PFSK-1 (cell line): Measurements from ENCODE around the gene BCL2L15.

Source experiments
- FOXP2 ChIP-seq: optimal IDR thresholded peaks from 2 replicates; pipeline ENCODE3; 2011; ENCODE audit warnings: borderline replicate concordance, control low read depth, inconsistent platforms; ENCODE audit not compliant: insufficient read depth; ENCODE audit errors: extremely low read length, extremely low read depth
- POLR2AphosphoS5 ChIP-seq: IDR thresholded peaks from 2 replicates; pipeline ENCODE4 v1.6.1; 2012; ENCODE audit warnings: low read depth, mild to moderate bottlenecking, control low read depth, low read length, moderate library complexity
- SIN3A ChIP-seq: IDR thresholded peaks from 2 replicates; pipeline ENCODE4 v1.6.1; 2012; ENCODE audit warnings: mild to moderate bottlenecking, low read length, moderate library complexity, borderline replicate concordance; ENCODE audit not compliant: insufficient read depth
- TF ChIP-seq, protein P1 (sequence below), 2 experiments: IDR thresholded peaks; 2 replicates each; pipeline versions ENCODE4 v1.6.1 to v1.8.0; 2011 to 2012; ENCODE audit warnings: low read depth in 2 of 2, low read length in 2 of 2, control low read depth in 1 of 2, inconsistent platforms in 1 of 2, mild to moderate bottlenecking in 1 of 2, moderate library complexity in 1 of 2; ENCODE audit not compliant: insufficient read depth in 1 of 2

- TF ChIP-seq, protein P1, sequence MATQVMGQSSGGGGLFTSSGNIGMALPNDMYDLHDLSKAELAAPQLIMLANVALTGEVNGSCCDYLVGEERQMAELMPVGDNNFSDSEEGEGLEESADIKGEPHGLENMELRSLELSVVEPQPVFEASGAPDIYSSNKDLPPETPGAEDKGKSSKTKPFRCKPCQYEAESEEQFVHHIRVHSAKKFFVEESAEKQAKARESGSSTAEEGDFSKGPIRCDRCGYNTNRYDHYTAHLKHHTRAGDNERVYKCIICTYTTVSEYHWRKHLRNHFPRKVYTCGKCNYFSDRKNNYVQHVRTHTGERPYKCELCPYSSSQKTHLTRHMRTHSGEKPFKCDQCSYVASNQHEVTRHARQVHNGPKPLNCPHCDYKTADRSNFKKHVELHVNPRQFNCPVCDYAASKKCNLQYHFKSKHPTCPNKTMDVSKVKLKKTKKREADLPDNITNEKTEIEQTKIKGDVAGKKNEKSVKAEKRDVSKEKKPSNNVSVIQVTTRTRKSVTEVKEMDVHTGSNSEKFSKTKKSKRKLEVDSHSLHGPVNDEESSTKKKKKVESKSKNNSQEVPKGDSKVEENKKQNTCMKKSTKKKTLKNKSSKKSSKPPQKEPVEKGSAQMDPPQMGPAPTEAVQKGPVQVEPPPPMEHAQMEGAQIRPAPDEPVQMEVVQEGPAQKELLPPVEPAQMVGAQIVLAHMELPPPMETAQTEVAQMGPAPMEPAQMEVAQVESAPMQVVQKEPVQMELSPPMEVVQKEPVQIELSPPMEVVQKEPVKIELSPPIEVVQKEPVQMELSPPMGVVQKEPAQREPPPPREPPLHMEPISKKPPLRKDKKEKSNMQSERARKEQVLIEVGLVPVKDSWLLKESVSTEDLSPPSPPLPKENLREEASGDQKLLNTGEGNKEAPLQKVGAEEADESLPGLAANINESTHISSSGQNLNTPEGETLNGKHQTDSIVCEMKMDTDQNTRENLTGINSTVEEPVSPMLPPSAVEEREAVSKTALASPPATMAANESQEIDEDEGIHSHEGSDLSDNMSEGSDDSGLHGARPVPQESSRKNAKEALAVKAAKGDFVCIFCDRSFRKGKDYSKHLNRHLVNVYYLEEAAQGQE (IDR thresholded peaks at IDR 0.05; ENCODE audit: insufficient read depth in 1 of 2, low read depth in 2 of 2, low read length in 2 of 2) = no peak
- no peak for TF ChIP-seq FOXP2
- TF ChIP-seq POLR2AphosphoS5 = no peak
- TF ChIP-seq SIN3A = no peak
Observed at GRCh38 chr1:113913312-113913668, 25.9 kb upstream of the BCL2L15 start.
